GM19438 (cell line): ENCODE results near the gene NRL.

Source experiments
- ATAC-seq: cut with Tn5 transposase; IDR thresholded peaks from one replicate; pipeline ENCODE4 v1.9.1; 2021; ENCODE audit warnings: low read depth; ENCODE audit not compliant: unreplicated experiment

The NRL gene

GRCh38 chr14:24114532-24115421 is at the start of gene NRL, which contains the start of gene DCAF11:
Gene NRL (minus strand): TSS chr14:24114949. CDS start chr14:24082848, 32,101 bp downstream.
Gene DCAF11 (plus strand): TSS chr14:24114777. CDS start chr14:24115595, 818 bp downstream.
- ATAC-seq, result peak; percentile 85

GRCh38 chr14:24162093-24162492 is 47.3 kb upstream of the NRL start:
- ATAC-seq, result no peak

- ATAC-seq, result peak; percentile 81
These were observed 46.4 kb upstream of the NRL start, which contains the start of gene IRF9 for GRCh38 chr14:24160850-24161804. Gene IRF9 (plus strand): TSS chr14:24161265. CDS start chr14:24162145, 880 bp downstream.

- ATAC-seq, result no peak
These were observed 45.7 kb upstream of the NRL start for GRCh38 chr14:24160499-24160849.

- ATAC-seq, result no peak
These were observed 45.2 kb upstream of the NRL start for GRCh38 chr14:24159777-24160498.

GRCh38 chr14:24157331-24157730 is 42.6 kb upstream of the NRL start:
- ATAC-seq, result no peak

- no peak for ATAC-seq
These were observed 42.1 kb upstream of the NRL start for GRCh38 chr14:24156840-24157239.

- ATAC-seq, result no peak
These were observed 40.4 kb upstream of the NRL start for GRCh38 chr14:24155100-24155499.

- no peak for ATAC-seq
These were observed 36.8 kb upstream of the NRL start for GRCh38 chr14:24151404-24152080.

- no peak for ATAC-seq
These were observed 36.2 kb upstream of the NRL start for GRCh38 chr14:24150993-24151392.

- no peak for ATAC-seq
These were observed 35.8 kb upstream of the NRL start for GRCh38 chr14:24150567-24150966.

- no peak for ATAC-seq
These were observed 35.3 kb upstream of the NRL start for GRCh38 chr14:24150061-24150460.

GRCh38 chr14:24149302-24149969 is 34.7 kb upstream of the NRL start:
- no peak for ATAC-seq

- no peak for ATAC-seq
These were observed 33.1 kb upstream of the NRL start for GRCh38 chr14:24147761-24148428.

GRCh38 chr14:24146978-24147760 is 32.4 kb upstream of the NRL start, which contains the start of gene RNF31:
Gene RNF31 (plus strand): TSS chr14:24147498. CDS start chr14:24147699, 201 bp downstream.
- ATAC-seq, result peak; percentile 82

- peak; percentile 59 for ATAC-seq
These were observed 31.8 kb upstream of the NRL start, which contains the start of gene PSME2 for GRCh38 chr14:24146453-24146977. Gene PSME2 (minus strand): TSS chr14:24146610. CDS start chr14:24146581, 29 bp downstream.

- ATAC-seq, result no peak
These were observed 31.1 kb upstream of the NRL start for GRCh38 chr14:24145690-24146452.
